Measurements from ENCODE around the gene MOG.

MOG gene

GRCh38 chr6:29676981-29677601 is 20.2 kb downstream of the MOG start:
- DNase-seq (ENCODE audit: low spot score): no peak

GRCh38 chr6:29678114-29678513 is 21.2 kb downstream of the MOG start:
- no peak for DNase-seq (ENCODE audit: low spot score)

- DNase-seq (ENCODE audit: low spot score): no peak
These were observed 23.1 kb downstream of the MOG start for GRCh38 chr6:29679962-29680361.

GRCh38 chr6:29680416-29680815 is 23.5 kb downstream of the MOG start:
- DNase-seq (ENCODE audit: low spot score): no peak

- DNase-seq (ENCODE audit: low spot score): no peak
These were observed 24.0 kb downstream of the MOG start, which contains the start of gene ZFP57 for GRCh38 chr6:29680904-29681303. TSS of gene ZFP57 (minus strand) at chr6:29681152. CDS start at chr6:29677003, 4,149 bp downstream.

GRCh38 chr6:29681811-29682210 is 24.9 kb downstream of the MOG start:
- no peak for DNase-seq (ENCODE audit: low spot score)

- DNase-seq (ENCODE audit: low spot score): no peak
These were observed 28.9 kb downstream of the MOG start for GRCh38 chr6:29685718-29686326.

GRCh38 chr6:29694637-29695036 is 37.7 kb downstream of the MOG start:
- DNase-seq (ENCODE audit: low spot score): no peak

GRCh38 chr6:29696147-29697125 is 39.5 kb downstream of the MOG start:
- no peak for DNase-seq (ENCODE audit: low spot score)

GRCh38 chr6:29702519-29703103 is 45.7 kb downstream of the MOG start:
- DNase-seq (ENCODE audit: low spot score): peak; percentile 45

- DNase-seq (ENCODE audit: low spot score): peak; percentile 52
These were observed 48.7 kb downstream of the MOG start for GRCh38 chr6:29705389-29706231.

- DNase-seq (ENCODE audit: low spot score): no peak
These were observed 51.7 kb downstream of the MOG start for GRCh38 chr6:29708432-29709179.

GRCh38 chr6:29709188-29709587 is 52.3 kb downstream of the MOG start:
- no peak for DNase-seq (ENCODE audit: low spot score)

- DNase-seq (ENCODE audit: low spot score): no peak
These were observed 53.5 kb downstream of the MOG start for GRCh38 chr6:29710281-29710941.

GRCh38 chr6:29720863-29721262 is 64.0 kb downstream of the MOG start:
- DNase-seq (ENCODE audit: low spot score): no peak
